Inflammatory macrophage treated with lipopolysaccharide for 1 hour (primary cell): Measurements from ENCODE around the gene SLC35A3.
"Not testable (repeated sequence)": the region's sequence is repeated elsewhere in the genome, so short reads cannot be mapped to it uniquely, and the experiment has no call there.

ENCODE experiments used
- DNase-seq, 2 donors: peaks; one replicate each; pipeline ENCODE4 v3.0.0-alpha.2; 2020 to 2022

SLC35A3 gene

DNA sequence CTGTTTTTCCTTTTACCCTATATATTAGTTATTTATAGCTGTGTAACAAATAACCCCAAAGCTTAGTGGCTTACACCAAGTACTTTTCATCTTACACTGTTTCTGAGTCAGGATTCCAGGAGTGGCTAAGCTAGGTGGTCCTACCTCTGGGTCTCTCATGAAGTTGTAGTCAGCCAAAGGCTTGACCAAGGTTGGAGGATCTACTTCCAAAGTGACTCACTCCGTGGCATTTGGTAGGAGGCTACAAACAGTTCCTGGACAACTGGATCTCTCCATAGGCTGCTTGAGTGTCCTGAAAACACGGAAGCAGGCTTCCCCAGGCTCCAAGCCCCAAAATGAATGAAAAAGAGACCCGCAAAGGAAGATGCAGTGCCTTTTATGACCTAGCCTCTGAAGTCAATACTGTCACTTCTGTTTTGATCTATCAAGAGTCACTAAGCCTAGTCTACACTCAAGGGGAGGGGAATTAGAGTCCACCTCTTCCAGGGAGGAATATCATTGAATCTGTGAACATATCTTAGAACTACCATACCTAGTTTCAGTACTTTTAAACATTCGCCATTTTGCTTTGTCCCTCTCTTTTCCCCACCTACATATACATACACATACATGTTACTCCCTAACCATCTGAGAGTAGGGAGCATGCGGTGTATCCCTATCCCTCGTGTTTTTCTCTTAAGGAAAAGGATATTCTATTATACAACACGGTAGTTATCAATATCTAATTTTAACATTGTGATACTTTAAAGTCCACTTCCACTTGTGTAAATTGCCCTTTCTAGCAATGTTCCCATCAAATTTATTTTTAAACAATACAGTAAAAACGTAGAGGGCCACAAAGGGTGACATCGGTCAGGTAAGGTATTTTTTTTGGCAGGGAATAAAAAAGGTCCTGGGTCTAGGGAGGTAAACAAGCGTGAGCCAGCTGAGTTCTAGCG lies 67.2 kb downstream of the SLC35A3 start:
- DNase-seq: no peak

DNA sequence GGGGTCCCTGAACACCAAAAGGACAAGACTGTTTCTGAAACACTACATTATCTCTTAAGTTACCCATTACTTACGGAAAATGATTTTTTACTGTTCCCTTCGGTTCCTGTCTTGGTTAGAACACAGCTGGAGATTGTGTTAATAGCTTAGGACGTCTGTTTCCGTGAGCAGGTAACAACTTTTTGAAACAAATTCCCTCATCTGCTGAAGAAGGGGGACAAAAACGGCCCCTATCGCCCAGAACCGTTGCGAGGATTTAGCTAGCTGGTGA lies 67.8 kb downstream of the SLC35A3 start:
- no peak for DNase-seq

DNA sequence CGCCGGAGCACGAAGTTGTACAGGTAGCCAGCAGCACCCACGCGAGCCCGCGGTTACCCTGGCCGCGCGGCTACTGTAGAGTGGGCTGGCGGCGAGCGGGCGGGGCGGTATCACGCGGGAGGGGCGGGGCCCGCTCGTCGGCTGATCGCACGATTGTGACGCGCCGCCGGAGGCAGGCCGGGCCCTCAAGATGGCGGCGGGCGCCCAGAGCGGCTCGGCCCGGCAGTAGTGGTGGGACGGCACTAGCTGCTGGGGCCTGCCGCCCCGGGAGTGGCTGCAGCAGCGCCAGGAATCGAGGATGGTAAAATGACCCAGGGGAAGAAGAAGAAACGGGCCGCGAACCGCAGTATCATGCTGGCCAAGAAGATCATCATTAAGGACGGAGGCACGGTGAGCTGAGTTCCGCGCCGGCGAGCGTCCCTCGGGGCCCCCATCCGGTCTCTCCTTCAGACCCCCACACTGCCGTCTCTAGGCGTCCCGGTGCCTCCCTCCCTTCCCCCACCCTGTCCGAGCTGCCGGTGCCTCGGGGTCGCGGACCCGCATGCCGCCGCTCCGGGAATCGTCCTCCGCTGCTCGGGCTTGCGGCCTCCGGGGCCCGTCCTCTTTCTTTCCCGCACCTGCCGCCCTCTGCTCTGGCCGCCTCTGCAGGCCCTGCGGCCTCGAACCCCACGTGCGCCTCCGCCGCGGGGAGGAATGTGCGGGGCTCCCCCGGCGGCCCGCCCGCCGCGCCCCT lies 68.3 kb downstream of the SLC35A3 start:
- DNase-seq: peak; percentile 86 to 92

DNA sequence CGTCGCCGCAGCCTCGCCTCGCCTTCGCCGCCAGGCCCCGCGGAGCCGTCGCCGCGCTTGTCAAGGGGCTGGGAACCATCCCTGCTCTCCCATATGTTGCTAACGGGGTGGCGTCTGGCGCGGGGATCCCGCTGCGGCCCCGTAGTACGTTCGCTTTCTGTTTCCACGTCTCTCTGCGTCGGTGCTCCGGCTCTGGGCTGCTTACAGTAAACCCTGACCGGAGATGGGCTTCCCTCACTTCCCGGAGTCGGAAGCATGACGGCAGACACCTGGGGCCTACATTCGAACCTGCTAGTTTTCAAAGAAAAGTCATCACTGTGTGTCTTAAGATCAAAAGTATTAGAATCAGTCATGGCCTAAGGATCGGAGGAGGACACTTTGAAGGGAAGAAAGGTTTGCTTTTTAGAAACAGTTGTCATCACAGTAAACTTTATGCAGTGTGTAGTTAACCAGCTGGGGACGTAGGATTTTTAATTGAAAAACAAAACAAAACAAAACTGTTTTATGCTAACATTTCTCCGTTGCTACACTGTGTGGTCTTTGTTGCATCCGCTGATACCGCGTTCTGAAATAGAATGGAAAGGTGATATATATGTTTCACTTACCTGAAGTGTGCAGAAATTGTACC lies 69.0 kb downstream of the SLC35A3 start:
- DNase-seq: peak; percentile 65 to 68

DNA sequence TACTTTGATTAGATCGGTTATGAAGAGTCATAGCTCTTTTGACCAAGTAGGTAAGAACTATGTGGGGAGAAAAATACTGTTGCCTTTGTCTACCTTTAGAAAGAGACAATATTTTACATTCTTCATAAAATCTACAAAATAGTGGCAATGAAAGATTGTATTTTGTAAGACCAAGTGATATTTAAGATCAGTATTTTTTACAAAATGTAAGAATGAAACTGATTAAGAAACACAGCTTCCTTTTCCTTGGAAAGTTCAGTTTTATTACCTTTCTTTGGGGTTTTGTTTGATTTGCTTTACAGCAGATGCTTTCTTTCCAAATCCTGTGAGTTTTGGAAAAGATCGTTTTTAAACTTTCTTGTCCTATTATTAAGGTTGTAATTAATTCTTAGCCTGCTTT lies 69.8 kb downstream of the SLC35A3 start:
- DNase-seq: peak; percentile 50 to 52

DNA sequence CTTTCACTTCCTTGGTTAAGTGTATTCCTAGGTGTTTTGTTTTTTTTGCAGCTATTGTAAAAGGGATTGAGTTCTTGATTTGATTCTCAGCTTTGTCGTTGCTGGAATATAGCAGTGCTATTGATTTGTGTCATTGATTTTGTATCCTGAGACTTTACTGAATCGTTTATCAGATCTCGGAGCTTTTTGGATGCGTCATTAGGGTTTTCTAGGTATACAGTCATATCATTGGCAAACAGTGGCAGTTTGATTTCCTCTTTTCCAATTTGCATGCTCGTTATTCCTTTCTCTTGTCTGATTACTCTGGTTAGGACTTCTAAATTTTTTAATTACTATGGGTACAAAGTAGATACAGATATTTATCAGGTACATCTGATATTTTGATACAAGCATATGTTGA lies 75.4 kb downstream of the SLC35A3 start:
- DNase-seq: peak in 1 of 2 donors; percentile 19

DNA sequence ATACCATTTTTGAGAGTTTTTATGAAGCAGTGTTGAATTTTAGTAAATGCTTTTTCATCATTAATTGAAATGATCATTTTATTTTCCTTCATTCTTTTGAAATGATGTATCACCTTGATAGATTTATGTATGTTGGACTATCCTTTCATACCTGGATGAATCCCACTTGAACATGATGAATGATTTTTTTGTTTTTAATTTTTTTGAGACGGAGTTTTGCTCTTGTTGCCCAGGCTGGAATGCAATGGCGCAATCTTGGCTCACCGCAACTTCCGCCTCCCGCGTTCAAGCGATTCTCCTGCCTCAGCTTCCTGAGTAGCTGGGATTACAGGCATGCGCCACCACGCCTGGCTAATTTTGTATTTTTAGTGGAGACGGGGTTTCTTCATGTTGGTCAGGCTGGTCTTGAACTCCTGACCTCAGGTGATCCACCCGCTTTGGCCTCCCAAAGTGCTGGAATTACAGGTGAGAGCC lies 77.5 kb downstream of the SLC35A3 start:
- DNase-seq: not testable (repeated sequence)

DNA sequence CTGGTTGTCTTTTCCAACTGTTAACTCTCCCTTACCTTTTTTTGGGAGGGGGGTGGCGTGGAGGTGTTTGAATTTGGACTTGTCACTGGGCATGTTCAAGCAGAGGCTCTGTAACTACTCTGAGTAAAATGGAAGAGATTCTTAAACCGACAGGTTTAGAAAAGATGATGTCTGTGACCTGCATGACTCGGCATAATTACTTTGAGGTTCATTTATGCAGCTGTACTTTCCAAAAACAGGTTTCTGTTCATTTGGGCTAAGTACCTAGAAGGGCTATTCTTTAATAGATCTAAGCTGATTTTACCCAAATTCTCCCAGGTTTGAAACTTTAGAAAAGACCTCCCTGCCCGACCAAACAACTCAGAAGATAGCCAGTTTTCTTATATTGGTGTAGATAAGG lies 80.3 kb downstream of the SLC35A3 start:
- no peak for DNase-seq

DNA sequence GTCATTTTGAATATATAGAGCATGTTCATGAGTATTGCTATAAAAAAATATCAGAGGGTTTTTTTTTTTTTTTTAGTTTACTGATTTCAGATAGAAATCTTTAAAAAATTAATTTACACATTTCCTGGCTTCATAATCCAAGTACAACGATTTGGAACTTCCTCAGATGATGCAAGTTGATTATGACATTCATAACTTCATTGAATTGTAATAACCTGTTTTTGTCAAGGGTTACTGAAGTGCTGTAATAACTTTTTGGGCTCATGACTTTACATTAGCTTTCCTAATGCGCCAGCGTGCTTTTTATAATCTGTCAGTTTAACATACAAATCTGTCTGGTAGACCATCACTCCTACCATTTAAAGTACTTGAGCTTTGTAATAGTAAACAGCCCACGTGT lies 81.6 kb downstream of the SLC35A3 start:
- DNase-seq: peak; percentile 81 to 85

DNA sequence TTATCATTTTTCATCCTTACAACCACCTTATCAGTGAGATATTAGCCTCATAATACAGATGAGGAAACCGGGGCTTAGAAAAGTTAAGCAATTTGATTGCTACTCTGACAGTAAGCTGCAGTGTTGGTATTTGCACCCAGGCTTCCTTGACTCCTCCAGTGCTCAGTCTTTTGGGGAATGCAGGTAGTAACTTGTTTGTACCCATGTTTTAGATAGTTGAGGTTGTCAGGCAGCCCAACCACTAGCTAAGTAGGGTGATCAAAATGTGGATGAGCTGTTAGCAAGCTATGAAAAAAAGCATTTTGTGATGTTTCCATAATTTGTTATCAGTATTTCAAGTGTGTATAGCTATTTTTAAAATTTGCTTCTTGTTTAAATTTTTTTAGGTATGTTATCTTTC lies 82.1 kb downstream of the SLC35A3 start:
- DNase-seq: no peak

DNA sequence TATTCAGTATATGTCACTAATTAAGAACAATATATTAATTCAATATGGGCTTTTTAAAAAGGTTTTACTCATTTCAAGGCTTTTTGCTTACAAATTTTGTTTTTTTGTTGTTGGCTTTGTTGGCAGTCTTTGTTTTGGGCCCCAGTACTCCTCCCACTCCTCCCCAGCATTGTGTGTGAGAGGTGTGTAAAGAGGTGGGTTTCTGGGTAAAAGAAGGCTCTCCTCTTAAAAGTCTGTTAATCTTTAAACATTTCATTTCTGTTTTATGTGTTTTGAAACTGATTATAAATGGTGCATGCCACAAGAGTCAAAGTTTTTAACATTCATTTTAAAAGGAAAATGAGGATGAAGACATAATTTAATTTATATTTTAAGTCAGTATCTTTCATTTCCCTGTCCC lies 83.3 kb downstream of the SLC35A3 start:
- DNase-seq: no peak

DNA sequence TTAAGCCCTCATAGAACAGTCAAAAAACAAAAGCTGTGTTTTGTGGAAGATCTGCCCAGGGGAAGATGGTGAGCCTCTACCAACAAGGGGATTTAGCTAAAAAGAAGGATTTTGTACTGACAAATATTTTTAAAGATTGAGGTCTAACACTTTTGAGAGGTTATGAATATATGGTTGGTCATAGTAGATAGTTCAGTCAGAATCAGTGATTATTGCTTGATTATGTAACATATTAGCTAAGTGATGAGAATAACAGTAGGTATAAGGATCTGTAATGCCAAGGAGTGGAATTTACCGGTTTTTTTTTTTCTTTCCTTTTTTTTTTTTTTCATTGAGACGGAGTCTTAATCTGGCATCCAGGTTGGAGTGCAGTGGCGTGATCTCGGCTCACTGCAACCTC lies 83.9 kb downstream of the SLC35A3 start:
- no peak for DNase-seq

DNA sequence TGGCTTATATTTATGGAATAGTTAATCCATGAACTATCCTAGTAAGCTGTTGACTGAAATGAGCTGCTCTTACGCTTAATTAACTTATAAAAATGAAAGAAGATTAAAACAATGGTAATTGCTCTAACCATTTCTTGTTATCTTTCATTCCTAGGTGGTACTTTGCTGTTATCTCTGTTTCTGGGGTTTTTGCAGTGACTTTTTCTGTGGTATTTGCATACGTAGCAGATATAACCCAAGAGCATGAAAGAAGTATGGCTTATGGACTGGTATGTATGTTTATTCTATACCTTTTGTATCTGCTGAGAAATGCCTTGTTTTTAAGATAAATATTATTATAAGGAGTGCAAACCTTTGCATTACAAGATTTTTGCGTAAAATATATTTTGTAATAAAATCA lies 91.9 kb downstream of the SLC35A3 start:
- DNase-seq: no peak

DNA sequence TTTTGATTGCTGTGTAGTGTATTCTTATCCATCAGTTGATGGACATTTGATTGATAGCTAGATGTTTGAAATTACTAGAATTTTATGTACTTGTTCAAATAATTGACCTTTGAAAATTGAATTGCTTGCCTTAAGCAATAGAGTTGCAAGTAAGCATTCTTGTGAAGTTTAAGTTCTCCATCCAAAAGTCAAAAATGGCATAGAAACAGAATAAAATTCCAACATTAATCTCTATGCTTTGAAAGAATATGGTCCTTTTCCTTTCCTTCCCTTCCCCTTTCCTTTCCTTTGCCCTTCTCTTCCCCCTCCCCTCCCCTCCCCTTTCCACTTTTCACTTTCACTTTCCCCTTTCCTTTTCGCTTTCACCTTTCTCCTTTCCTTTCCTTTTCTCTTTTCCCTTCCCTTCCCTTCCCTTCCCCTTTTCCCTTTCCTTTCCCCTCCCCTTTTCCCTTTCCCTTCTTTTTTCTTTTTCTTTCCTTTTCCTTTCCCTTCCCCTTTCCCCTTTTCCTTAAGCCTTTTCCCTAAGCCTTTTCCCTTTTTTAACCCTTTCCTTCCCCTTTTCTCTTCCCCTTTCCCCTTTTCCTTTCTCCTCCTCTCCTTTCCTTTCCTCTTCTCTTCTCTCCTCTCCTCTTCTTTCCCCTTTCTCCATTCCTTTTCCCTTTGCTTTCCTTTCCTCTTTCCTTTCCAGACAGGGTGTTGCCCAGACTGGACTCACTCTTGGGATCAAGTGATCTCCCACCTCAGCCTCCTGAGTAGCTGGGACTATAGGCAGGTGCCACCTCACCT lies 95.6 kb downstream of the SLC35A3 start:
- peak in 1 of 2 donors; percentile 56 for DNase-seq

DNA sequence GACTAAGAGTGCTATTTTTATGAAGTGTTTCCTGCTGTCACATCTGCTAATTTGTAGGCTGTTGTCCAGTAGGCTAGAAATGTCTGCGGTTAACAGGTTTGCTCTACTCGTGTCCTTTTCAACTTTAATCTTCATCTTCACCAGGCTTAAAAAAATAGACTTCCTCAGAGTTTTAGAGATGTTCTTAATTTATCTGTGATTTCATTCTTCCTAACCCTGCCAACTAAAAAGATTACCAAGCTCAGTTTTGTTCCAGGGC lies 96.1 kb downstream of the SLC35A3 start:
- DNase-seq: no peak

DNA sequence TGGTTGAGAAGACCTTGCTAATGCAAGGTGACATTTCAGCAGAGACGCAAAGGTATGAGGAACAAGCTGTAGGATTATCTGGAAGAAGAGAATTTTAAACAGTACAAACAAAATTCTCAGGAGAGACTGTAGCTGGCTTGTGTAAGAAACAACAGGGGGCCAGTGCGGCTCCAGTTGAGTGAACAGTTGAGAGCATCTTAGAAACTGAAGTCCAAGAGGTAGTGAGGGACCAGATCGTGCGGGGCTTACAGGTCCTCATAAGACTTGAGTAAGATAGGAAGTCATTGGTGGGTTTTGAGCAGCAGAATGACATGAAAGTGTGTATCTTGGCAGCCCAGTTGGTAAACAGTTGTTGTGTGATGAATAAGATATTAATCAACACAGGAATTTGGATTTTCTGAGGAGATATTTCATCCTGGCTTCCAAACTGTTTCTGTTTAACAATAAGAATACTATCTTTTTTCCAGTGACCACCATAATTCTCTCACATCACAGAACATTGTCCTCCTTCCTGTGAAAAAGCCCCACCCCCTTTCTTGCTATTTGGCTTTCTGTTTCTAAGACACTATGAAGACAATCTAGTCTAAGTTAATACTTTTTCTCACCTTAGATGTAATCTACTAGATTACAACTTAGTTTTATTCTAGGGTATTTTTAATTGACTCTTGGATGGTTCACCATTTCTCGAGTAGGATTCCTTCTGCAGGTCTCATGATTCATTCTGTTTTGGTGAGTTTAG lies 100.6 kb downstream of the SLC35A3 start:
- no peak for DNase-seq

DNA sequence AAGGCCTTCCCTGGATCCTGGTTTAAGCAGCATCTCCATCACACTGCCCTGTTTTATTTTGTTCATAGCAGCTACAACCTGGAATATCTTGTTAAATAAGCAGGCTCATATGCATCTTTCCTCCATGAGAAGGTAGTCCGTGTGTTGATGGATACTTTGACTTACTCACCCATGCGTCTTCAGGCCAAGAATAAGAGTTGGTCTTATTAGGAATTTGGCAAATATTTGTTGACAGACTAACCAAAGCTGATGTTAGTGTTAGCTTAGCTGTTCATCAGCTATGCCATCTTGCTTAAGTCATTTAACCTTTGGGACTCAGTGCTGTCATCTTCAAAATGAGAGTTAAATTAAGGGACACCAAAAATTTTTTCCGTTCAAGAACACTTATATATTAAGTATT lies 103.7 kb downstream of the SLC35A3 start:
- no peak for DNase-seq

DNA sequence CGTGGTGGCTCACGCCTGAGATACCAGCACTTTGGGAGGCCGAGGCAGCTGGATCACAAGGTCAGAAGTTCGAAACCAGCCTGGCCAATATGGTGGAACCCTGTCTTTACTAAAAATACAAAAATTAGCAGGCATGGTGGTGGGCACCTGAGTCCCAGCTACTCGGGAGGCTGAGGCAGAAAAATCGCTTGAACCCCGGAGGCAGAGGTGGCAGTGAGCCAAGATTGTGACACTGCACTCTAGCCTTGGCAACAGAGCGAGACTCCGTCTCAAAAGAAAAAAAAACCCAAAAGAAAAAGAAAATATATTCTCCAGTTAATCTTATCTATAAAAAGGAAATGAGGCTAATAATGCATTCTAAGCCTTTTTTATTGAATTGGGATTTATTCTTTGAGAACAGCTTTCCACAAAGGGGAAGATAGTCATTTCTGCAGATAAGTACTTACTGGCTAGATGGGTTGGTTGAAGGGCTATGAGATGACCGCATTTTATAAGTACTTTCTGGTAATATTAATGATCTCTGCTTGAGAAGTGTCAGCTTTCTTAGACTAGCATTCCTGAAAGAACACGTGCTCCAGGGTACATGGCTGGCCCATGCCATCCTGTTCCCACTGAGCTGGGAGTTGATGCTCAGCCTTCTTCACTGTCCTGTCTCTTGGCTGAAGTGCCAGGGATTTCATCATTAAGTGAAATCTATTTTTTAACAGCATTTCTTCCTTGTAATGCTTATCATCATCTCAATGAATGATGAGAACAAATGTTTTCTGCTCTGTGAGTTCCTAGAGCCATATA lies 105.0 kb downstream of the SLC35A3 start:
- DNase-seq: no peak

DNA sequence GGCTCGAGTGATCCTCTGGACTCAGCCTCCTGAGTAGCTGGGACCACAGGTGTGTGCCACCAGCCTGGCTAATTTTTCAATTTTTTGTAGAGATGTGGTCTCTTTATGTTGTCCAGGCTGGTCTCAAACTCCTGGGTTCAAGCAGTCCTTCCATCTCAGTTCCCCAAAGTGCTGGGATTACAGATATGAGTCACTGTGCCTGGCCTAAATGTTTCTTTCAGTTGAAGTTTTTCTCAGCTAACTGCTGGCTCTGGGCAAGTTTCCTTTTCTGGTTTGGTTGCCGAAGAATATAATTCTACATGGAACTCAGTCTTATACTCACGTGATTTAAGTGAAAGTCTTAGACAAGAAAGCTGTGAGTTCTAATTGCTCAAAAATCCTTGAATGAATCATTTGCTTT lies 106.0 kb downstream of the SLC35A3 start:
- DNase-seq: no peak

DNA sequence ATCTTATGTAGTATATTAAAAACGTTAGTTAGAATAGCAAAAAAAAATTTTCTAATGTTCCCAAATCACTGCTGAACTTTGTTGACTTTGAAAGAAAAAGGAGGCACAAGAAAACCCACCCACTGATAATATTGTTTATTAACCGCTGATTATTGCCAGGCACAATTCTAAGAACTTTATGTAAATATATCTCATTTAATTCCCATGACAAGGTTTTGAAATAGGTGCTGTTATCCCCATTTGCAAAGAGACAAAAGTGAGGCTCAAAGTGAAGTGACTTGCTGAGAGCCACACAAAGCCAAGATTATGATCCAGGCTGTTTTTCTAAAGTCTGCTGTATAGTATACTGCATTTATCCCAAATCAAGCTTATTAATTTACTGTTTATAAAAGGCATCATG lies 106.5 kb downstream of the SLC35A3 start:
- DNase-seq: no peak

DNA sequence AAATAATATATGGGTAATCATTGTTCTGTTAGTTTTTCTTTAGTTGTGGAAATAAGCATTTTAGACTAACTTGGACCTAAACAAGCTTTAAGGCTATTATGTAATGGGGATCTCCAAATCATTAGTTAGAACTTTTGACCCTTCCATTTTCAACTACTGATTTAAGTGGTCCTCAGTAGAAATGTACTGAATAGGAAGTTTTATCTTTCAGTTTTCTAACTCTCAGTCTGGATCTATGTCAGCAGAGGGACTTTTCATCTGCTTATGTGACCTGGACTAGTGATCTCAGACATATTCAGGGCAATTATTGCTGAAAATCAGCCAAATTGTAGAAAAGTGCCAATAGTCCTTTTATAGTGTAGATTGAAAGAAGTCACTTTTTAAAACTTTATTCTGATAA lies 106.9 kb downstream of the SLC35A3 start:
- no peak for DNase-seq

DNA sequence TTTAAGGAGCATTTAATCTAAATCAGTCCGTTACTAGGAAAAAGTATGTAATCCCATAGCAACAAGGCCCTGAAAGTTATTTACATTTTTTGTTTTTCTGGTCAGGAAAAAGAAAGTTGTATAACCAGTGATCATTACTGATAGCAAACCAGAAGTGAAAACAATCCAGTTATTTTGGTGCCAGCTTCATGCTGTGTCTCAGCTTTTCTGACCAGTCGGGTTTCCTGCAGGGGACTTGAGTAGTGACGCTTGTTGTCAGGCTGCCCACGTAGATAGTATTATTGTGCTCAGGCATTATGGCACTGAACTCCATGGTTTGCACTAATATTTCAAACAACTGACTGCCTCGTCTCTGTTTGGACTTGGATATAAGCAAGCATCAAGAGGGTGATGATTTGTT lies 107.7 kb downstream of the SLC35A3 start:
- DNase-seq: no peak
